ENCODE measurements around the gene CEP97. TPM values are rescaled to one million over a fixed set of nuclear protein-coding genes. Genes with fewer than 3 reads are reported as not detected.
A peak's percentile ranks its signal among the peaks of the same experiment; 100 is the strongest.
"Not testable (repeated sequence)": the region's sequence is repeated elsewhere in the genome, so short reads cannot be mapped to it uniquely, and the experiment has no call there.

Gene CEP97
- total and polyA plus RNA-seq, 7 donors, result 1.6 to 12.5 (median 6.3) TPM

GRCh38 chr3:101758224-101758623 lies 33.8 kb downstream of the CEP97 start:
- no peak overlapping the region for H3K27ac ChIP-seq
- intact Hi-C loops (cut with DNase I), result no loop called here
- WGBS, 3 donors, result 93 to 98% (median 96%) methylated on average over 6 of the region's 6 CpGs
- DNase-seq, result no peak
- ATAC-seq, result no peak
- no peaks in the 10 kb centered on the region for H3K27me3 ChIP-seq (ENCODE audit: insufficient read depth in 3 of 3, low read length in 2 of 3)
- H3K4me1 ChIP-seq, result no peaks in the 10 kb centered on the region
- H3K4me3 ChIP-seq, result no peak overlapping the region
- no peak for TF ChIP-seq CTCF (IDR thresholded peaks at IDR 0.05)
- no peaks in the 10 kb centered on the region for H3K9me3 ChIP-seq
- H3K36me3 ChIP-seq (ENCODE audit: insufficient read depth in 1 of 2, low read depth in 1 of 2), result peaks cover 2 to 66% of the 10 kb centered on the region in 2 donors

DNA sequence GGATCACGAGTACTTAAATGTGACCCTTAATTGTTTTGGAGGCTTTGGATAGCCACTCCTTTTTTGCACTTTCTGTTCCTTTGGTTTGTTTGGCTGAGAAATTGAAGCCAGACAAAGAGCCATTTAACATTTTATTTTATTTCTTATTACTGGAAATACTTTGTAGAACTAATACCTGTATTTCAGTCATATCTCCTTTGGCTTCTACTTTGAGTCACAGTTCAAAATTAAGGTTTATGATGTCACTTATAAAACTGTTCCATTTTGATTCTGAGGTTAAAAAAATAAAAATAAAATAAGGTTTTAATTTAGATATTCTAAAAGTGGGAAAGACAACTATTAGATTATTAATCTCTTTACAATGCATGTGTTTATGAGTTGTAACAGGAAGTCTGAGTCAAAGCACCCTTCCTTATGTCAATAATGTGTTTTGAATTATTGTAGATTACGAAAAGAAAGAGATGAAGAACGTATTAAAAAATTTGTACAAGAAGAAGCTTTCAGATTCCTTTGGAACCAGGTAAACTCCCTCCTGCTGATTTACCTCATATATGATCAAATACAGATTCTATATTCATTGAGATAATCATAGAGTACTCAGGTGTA lies 37.7 kb downstream of the CEP97 start:
- DNase-seq (no peak), ATAC-seq (no peak)
- TF ChIP-seq CTCF (IDR thresholded peaks at IDR 0.05), result no peak
- H3K27me3 ChIP-seq (ENCODE audit: insufficient read depth in 3 of 3, low read length in 2 of 3), result no peaks in the 10 kb centered on the region
- peaks cover 4 to 63% of the 10 kb centered on the region in 2 donors for H3K36me3 ChIP-seq (ENCODE audit: insufficient read depth in 1 of 2, low read depth in 1 of 2)
- no peaks in the 10 kb centered on the region for H3K4me1 ChIP-seq
- H3K9me3 ChIP-seq, result no peaks in the 10 kb centered on the region
- intact Hi-C loops (cut with DNase I), result no loop called here
- H3K27ac ChIP-seq, result no peak overlapping the region
- H3K4me3 ChIP-seq, result no peak overlapping the region
- WGBS, 3 donors, result 80 to 86% (median 82%) methylated on average over 3 of the region's 3 CpGs

DNA sequence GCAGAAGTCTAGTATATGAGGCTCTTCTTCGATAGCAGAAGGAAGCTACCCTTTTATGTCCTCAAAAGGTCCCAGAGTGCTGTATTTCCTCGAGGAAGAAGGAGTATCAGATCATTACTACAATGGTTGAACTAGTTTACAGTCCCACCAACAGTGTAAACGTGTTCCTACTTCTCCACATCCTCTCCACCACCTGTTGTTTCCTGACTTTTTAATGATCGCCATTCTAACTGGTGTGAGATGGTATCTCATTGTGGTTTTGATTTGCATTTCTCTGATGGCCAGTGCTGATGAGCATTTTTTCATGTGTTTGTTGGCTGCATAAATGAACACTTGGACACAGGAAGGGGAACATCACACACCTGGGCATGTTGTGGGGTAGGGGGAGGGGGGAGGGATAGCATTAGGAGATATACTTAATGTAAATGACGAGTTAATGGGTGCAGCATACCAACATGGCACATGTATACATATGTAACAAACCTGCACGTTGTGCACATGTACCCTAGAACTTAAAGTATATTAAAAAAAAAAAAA lies 53.4 kb downstream of the CEP97 start:
- not testable (repeated sequence) for H3K4me3 ChIP-seq; H3K27me3 ChIP-seq (ENCODE audit: insufficient read depth in 3 of 3, low read length in 2 of 3); DNase-seq; ATAC-seq; H3K36me3 ChIP-seq (ENCODE audit: insufficient read depth in 1 of 2, low read depth in 1 of 2); H3K9me3 ChIP-seq
- intact Hi-C loops (cut with DNase I), result loop anchor here (2.0 to 5.0 kb wide), 2 partner anchors 51 to 53 kb away; partner anchors contain the start of gene CEP97 (in 1 of the 2)
- WGBS, 3 donors, result 87 to 92% (median 88%) methylated on average over 5 to 6 of the region's 6 CpGs
- Histone ChIP-seq H3K27ac (peak overlapping the region; percentile 95), H3K4me1 (peaks cover 28% of the 10 kb centered on the region)

DNA sequence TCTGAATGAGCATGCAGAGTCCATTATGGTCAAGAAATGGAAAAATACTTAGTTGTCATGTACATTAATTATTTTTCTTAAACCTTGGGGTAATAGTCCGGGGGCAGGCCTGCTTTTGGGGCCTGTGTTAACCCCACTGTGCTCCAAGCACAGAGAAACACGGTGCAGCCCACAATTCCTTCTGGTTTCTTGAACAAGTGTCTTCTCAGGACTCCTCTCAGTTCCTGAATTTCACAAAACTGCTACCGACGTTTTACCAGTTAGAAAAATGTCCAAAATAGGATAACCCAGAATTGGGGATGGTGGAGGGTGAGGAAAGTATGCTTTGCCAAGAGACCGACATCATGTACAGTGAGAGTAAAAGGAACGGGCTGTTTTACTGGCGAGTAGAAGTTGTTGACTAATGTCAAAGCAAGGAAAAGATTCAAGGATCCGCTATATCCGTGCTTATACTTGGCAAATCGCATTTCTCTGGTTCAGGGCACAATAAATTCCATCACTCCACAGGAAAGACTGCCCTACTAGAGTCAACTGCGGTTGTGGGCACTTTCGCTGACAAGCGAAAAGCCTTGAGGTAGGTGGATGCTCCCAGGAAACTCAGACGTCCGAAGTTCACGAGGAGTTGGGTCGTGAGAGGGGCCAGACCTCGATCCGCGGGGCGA lies 54.1 kb downstream of the CEP97 start:
- peak overlapping the region; percentile 95 for H3K4me3 ChIP-seq
- DNase-seq (no peak), ATAC-seq (peak in 1 of 4 donors; percentile 0)
- H3K4me1 ChIP-seq, result peaks cover 30% of the 10 kb centered on the region
- no peak for TF ChIP-seq CTCF (IDR thresholded peaks at IDR 0.05)
- 13 to 21% (median 13%) methylated on average over 21 of the region's 21 CpGs for WGBS, 3 donors
- no peaks in the 10 kb centered on the region for H3K9me3 ChIP-seq
- H3K27ac ChIP-seq, result peak overlapping the region; percentile 95
- no peaks in the 10 kb centered on the region for H3K27me3 ChIP-seq (ENCODE audit: insufficient read depth in 3 of 3, low read length in 2 of 3)
- peaks cover 3 to 11% of the 10 kb centered on the region in 2 donors for H3K36me3 ChIP-seq (ENCODE audit: insufficient read depth in 1 of 2, low read depth in 1 of 2)
- intact Hi-C loops (cut with DNase I), result loop anchor here (2.0 to 5.0 kb wide), 2 partner anchors 51 to 54 kb away; partner anchors contain the start of gene CEP97 (in 1 of the 2)
